ENCODE measurements around the gene REEP5. TPM values are rescaled to one million over a fixed set of nuclear protein-coding genes. Genes with fewer than 3 reads are reported as not detected.

REEP5 gene
- total and polyA plus RNA-seq, 12 donors = 90.2 to 169 (median 132) TPM

GRCh38 chr5:112869948-112870347, 52.1 kb downstream of the REEP5 start:
- 95 to 97% methylated on average over 3 of the region's 3 CpGs for WGBS, 2 donors
- intact Hi-C loops (cut with DNase I) = no loop called here

DNA sequence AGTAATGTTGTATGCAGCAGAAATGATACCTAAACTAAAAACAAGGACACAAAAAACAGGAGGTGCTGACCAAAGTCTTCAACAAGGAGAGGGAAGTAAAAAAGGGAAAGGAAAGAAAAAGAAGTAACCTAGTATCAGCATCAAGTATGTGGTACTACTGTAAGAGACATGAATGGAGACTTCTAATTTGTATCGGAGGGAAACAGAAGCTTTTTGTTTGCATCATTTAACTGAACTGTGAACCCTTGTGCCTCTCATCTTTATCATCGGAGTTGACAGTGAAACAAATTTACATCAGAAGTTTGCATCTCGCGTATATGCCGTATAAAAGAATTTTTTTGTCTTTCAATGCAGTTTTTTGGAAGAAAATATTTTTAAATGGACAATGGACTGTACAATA, 54.6 kb downstream of the REEP5 start:
- WGBS, 2 donors = 91 to 94% methylated on average over 5 of the region's 5 CpGs
- Histone ChIP-seq H3K4me1 (peaks cover 7 to 23% (median 19%) of the 10 kb centered on the region in 9 donors), H3K9me3 (no peaks in the 10 kb centered on the region), H3K4me3 (no peak overlapping the region), H3K36me3 (peaks cover 0 to 99% (median 47%) of the 10 kb centered on the region in 9 donors), H3K27me3 (no peaks in the 10 kb centered on the region), H3K27ac (no peak overlapping the region)
- no peak for TF ChIP-seq CTCF (IDR thresholded peaks at IDR 0.05)
- DNase-seq = no peak
- intact Hi-C loops (cut with DNase I) = no loop called here
- no peak for ATAC-seq

More at GRCh38 chr5:112869948-112870347, 52.1 kb downstream of the REEP5 start:
- DNase-seq (no peak), ATAC-seq (no peak)
- H3K4me3 ChIP-seq = no peak overlapping the region
- H3K36me3 ChIP-seq = peaks cover 0 to 91% (median 39%) of the 10 kb centered on the region in 9 donors
- H3K4me1 ChIP-seq = no peaks in the 10 kb centered on the region
- TF ChIP-seq CTCF (IDR thresholded peaks at IDR 0.05) = no peak
- no peaks in the 10 kb centered on the region for H3K9me3 ChIP-seq
- H3K27ac ChIP-seq = no peak overlapping the region
- no peaks in the 10 kb centered on the region for H3K27me3 ChIP-seq

DNA sequence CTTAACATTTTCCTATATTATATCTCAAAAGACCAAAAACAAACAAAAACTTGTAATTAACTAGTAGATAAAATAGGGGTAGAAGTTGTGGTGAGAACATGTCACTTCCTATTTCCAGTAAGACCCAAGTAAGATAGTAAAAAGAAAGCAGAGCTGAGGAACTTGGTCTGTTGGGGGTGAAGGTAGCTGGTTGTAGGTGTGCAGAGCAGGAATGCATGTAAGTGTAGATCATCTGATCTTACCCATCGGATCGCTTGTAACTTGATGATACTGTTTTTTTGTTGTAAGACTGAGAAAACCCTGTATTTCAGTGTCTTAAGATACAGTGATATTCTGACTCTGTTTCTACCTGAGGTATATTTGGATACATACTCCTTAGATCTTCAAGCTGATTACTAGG, 55.3 kb downstream of the REEP5 start:
- Histone ChIP-seq H3K4me3 (no peak overlapping the region), H3K9me3 (no peaks in the 10 kb centered on the region), H3K27me3 (no peaks in the 10 kb centered on the region), H3K36me3 (peaks cover 0 to 93% (median 47%) of the 10 kb centered on the region in 9 donors), H3K27ac (no peak overlapping the region), H3K4me1 (peaks cover 12 to 30% (median 25%) of the 10 kb centered on the region in 9 donors)
- WGBS, 2 donors = 93 to 94% methylated on average over 2 of the region's 2 CpGs
- TF ChIP-seq CTCF (IDR thresholded peaks at IDR 0.05) = no peak
- ATAC-seq = no peak
- intact Hi-C loops (cut with DNase I) = no loop called here
- DNase-seq = no peak

- ATAC-seq = no peak
- H3K36me3 ChIP-seq = peaks cover 0 to 77% (median 46%) of the 10 kb centered on the region in 9 donors
- intact Hi-C loops (cut with DNase I) = no loop called here
These were observed 56.9 kb downstream of the REEP5 start for GRCh38 chr5:112865128-112865527.

More at GRCh38 chr5:112865128-112865527, 56.9 kb downstream of the REEP5 start:
- Histone ChIP-seq H3K4me1 (peaks cover 12 to 35% (median 30%) of the 10 kb centered on the region in 9 donors), H3K27me3 (no peaks in the 10 kb centered on the region), H3K27ac (no peak overlapping the region), H3K9me3 (no peaks in the 10 kb centered on the region), H3K4me3 (no peak overlapping the region)
- no peak for TF ChIP-seq CTCF (IDR thresholded peaks at IDR 0.05)
- DNase-seq = no peak
- WGBS, 2 donors = 91 to 96% methylated on average over 3 of the region's 3 CpGs

Measured in heart right ventricle (tissue), 16 donors.